GM18868 (cell line): ENCODE data around the gene PROKR1.
A peak's percentile ranks its signal among the peaks of the same experiment; 100 is the strongest.
"Not testable (repeated sequence)": the region's sequence is repeated elsewhere in the genome, so short reads cannot be mapped to it uniquely, and the experiment has no call there.

Source experiments
- ATAC-seq: cut with Tn5 transposase; IDR thresholded peaks from one replicate; pipeline ENCODE4 v1.9.1; 2021; ENCODE audit warnings: mild to moderate bottlenecking, moderate library complexity; ENCODE audit not compliant: unreplicated experiment

Gene PROKR1

GRCh38 chr2:68643011-68643873 is at the start of gene PROKR1:
TSS of gene PROKR1 (plus strand) at chr2:68643579. CDS start at chr2:68645822, 2,243 bp downstream.
- ATAC-seq, result no peak

DNA sequence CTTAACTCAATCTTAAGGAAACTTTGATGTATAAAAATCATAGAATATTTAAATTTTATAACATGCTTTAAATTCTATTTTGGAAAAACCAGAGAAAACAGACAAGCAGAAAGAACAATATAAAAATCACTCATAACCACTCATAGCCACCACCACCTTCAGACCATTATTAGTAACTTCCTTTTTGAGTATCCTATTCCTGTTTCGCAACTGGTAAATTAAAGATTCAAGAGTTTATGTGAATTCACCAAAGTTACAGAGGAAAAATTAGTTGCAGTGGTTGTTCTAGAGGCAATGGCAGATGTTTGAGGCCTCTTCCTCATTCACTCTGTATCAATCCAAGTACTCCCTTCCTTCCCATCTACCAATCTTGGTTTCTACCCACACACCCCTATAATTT is 49.3 kb upstream of the PROKR1 start:
- ATAC-seq, result no peak

DNA sequence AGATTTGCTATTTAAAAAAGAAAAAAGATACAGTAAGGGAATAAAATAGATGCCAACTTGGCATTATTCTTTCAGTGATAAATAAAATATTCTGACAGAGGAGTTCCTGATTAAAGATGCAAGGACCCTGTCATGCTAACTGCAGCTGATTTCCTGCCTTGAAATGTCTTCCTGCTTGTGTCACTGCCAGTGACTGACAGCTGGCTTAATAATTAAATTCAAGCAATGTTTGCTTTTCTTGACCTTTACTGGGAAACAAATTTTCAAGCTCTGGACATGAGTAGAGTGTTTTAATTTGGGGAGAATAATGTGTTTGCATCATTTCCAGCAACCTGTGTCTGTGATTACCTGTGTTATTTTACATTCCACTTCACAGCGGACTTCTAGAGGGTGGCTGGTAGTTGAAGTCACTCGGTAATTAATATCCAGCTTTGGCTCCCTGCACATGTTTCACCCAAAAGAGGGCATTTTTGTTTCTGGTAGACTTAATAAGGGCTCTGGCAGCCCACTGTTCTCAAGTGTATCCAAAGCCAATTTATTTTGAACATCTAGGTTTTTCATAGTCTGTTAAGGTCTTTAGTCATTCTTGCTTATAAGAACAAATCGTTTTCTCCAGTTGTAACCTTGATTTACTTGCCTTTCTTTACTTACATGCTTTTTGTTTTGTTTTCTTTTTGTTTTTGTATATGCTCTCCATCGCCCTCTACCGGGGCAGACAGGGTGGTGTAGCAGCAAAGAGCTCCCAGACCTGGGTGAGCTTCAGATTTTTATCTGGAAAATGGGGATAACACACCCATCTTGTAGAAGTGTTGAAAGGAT is 48.5 kb upstream of the PROKR1 start:
- ATAC-seq, result peak; percentile 43

- ATAC-seq, result not testable (repeated sequence)
Observed at GRCh38 chr2:68595493-68595785, 47.9 kb upstream of the PROKR1 start.

DNA sequence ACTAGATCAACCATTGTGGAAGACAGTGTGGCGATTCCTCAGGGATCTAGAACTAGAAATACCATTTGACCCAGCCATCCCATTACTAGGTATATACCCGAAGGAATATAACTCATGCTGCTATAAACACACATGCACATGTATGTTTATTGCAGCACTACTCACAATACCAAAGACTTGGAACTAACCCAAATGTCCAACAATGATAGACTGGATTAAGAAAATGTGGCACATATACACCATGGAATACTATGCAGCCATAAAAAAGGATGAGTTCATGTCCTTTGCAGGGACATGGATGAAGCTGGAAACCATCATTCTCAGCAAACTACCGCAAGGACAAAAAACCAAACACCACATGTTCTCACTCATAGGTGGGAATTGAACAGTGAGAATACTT is 42.9 kb upstream of the PROKR1 start:
- ATAC-seq, result not testable (repeated sequence)

DNA sequence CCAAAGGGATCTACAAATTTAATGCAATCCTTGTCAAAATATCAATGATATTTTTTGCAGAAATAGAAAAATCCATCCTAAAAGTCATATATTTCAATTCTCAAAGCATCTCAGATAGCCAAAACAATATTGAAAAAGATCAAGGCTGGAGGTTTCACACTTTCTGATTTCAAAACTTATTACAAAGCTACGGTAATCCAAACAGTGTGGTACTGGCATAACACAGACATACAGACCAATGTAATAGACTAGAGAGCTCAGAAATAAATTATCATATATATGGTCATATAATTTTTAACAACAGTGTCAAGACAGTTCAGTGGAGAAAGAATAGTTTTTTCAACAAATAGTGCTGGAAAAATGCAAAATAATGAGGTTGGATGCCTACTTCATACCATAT is 40.3 kb upstream of the PROKR1 start:
- ATAC-seq, result no peak

DNA sequence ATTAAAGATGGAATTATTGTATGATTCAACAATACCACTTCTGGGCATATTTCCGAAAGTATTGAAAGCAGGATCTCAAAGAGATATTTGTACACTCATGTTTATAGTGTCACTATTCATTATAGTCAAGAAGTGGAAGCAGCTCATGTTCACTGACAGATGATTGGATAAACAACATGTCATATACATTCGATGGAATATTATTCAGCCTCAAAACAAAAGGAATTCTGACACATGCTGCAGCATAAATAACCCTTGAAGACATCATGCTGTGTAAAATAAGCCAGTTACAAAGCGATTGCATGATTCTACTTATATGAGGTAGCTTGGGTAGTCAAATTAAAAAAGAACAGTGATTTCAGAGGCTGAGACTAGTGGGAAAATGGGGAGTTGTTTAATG is 39.3 kb upstream of the PROKR1 start:
- ATAC-seq, result no peak

DNA sequence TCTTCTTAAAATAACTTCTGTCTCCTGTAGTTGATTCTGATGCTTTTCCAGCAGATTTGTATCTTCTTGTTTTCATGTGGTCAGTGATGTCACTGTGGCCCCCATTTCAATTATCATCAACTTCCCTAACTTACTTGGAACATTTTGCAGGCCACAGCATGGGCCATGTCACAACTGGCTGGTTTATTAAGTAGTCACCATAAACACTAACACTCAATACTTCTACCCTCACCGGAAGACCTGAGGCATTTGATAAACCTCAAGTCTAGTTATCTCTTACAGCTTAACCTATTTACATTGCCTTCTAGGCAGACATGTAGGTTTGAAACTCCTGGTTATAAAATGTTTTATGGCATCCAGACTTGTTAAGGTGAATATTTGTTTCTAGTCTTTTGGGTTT is 37.4 kb upstream of the PROKR1 start:
- ATAC-seq, result no peak

GRCh38 chr2:68606759-68607158 is 36.6 kb upstream of the PROKR1 start:
- no peak for ATAC-seq

- no peak for ATAC-seq
Observed at GRCh38 chr2:68607837-68608236, 35.5 kb upstream of the PROKR1 start.

GRCh38 chr2:68612765-68613519 is 30.4 kb upstream of the PROKR1 start:
- ATAC-seq, result no peak

- ATAC-seq, result no peak
Observed at GRCh38 chr2:68620772-68621171, 22.6 kb upstream of the PROKR1 start.

DNA sequence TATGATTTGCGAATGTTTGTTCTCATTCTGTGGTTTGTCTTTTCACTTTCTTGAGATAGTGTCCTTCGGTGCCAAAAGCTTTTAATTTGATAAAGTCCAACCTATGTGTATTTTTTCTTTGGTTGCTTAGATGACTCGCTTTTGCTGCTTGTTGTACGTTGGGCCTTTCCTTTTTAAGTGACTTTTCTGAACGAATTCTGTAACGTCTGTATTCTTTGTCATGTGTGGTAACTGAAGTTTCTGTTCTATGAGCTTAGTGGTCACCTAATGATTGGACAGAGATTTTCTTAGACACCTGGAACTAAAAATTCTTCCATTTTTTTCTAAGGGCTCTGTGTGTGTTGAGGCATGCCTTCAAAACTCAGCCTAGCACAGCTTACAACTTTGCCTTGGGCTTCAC is 19.6 kb upstream of the PROKR1 start:
- no peak for ATAC-seq

DNA sequence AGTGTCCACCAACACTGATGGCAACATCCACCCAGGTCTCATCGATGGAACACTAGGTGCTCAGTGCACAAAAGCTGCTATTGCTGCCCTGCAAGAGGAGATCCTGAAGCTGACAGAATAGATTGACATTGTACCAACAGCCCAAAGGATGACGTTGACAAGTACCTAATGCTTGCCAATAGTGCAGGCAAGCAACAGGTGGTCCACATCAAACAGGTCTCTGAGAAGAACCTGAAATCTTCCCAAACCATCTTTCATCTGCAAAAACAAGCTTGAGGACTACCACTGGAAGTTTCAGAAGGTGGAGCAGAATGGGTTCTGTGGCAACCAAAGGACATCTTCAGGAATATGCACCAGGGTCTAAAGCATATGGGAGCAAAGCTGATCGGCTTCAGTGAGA is 15.8 kb upstream of the PROKR1 start:
- ATAC-seq, result no peak

DNA sequence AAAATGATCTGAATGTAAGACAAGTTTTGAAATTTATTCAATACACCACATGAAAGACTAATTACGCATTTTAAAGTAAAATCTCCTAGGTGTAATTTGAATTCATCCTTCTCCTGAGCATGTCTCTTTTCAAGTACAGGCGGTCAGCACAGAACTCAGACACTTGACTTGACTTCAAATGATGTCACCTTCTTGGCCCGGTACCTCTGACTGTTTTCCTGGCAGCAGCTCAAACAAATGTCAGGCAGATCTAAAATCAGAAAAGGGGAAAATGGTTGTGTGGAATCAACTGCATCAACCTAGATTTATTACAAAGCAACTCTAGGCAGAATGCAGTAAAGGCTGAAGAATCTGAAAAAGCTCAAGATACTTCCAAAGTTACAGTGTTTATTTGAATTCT is 11.4 kb upstream of the PROKR1 start:
- no peak for ATAC-seq

GRCh38 chr2:68637047-68637446 is 6.3 kb upstream of the PROKR1 start:
- ATAC-seq, result no peak

DNA sequence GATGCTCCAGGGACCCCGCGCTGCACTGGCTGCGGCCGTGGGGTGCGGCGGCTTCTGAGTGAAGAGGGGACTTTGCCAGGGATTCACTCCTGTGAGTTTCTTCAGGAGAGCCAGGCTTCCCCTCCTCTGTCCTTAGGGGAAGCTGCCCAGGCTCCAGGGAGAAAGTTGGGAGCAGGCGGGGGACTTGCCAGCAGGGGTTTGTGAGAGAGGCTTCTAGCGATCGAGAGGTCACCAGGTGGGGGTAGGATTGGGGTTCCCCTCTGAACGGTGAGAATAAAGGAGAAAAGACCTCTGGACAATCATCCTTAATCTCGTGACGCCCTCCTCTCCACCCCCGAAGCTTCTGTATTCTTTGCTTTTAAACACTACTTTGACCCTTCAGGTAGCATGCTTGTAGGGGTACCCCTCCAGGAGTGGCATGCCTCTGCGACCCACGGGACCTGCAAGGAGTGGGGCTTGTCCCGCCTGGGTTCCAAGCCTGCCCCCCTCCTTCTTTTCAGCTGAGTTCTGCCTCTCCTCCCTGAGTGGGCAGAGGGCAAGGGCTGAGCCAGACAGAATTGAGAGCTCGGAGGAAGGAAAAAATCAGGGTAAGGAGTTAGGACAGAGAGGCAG is 601 bp downstream of the PROKR1 start:
- ATAC-seq, result no peak

DNA sequence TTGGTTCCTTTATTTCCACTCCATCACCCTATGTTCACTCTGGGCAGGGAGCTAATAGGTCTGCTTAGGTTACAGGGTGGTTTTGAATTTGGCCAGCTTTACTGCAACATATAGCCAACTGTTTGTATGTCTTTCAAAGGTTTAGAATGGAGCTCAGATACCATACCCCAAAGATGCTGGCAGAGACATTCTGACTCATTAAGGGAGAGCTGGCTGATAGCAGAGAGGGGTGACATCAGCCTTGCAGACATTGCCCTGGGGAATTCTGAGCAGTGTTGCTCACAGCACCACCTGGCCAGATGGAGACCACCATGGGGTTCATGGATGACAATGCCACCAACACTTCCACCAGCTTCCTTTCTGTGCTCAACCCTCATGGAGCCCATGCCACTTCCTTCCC is 2.1 kb downstream of the PROKR1 start:
- ATAC-seq, result peak; percentile 92

GRCh38 chr2:68646303-68646702 is 2.9 kb downstream of the PROKR1 start:
- no peak for ATAC-seq

DNA sequence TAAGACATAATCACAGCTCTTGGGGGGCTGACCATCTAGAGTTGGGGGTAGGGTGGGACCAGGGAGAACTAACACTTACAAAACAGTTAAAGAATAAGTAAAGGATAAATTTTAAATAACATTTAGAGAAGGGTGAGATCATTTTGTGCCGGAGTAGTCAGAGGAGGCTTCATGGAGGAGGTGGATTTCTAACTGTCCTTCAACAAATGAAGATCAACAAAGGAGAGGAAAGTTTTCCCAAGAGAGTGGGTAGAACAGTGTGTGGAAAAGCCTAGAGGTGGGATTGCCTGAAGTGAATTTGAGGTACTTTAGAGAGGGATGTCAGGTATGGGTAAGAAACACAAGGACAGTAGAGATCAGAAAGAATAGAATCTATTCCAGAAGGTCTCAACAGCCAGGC is 7.3 kb downstream of the PROKR1 start:
- ATAC-seq, result no peak

DNA sequence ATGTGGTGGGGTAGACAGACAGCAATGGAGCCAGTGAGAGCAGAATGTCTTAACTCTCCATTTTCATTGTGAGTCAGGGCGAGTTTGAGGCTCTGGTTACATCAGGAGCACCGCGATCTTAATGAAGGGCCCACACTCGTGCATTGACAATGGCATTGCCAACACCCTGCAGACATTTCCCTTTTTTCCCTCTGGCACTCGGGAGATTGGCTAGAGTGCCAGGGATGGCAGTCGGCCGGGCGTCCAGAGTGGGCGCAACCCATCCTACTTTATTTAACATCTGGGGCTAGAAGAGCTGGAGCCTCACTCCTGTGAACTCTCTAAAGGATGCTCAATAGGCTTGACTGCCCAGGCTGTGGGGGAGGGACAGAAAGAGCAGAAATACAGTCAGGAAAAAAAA is 9.7 kb downstream of the PROKR1 start:
- no peak for ATAC-seq
